HEK293T (cell line): ENCODE data around the gene CRBN.

Source experiments
- CTCF ChIA-PET: fragments of 350-600 bp; formaldehyde crosslinking; extraction: SDS; loops from one replicate; lab custom pipeline; 2021; ENCODE audit warnings: antibody characterized with exemption, inconsistent platforms; lab: Yijun Ruan, JAX
- POLR2A ChIA-PET: fragments of 350-600 bp; formaldehyde crosslinking; extraction: SDS; loops from one replicate; lab custom pipeline; 2020; ENCODE audit warnings: antibody characterized with exemption, inconsistent platforms; lab: Yijun Ruan, JAX
- DNase-seq: peaks from one replicate; pipeline ENCODE4 v3.0.0; 2012; ENCODE audit warnings: mixed read lengths; ENCODE audit errors: extremely low spot score
- ARNT ChIP-seq: fragments of 450-650 bp; IDR thresholded peaks from 2 replicates; pipeline ENCODE4 v1.6.1; 2017; ENCODE audit warnings: mild to moderate bottlenecking
- BHLHE40 ChIP-seq: fragments of 450-650 bp; IDR thresholded peaks from 2 replicates; pipeline ENCODE4 v1.6.1; 2016; ENCODE audit warnings: mild to moderate bottlenecking, moderate library complexity, borderline replicate concordance
- CTBP1 ChIP-seq: fragments of 450-650 bp; IDR thresholded peaks from 2 replicates; pipeline ENCODE4 v1.6.1; 2016; ENCODE audit warnings: borderline replicate concordance
- ELF4 ChIP-seq: fragments of 450-650 bp; IDR thresholded peaks from 2 replicates; pipeline ENCODE4 v1.6.1; 2017; ENCODE audit warnings: antibody characterized with exemption
- FOXA1 ChIP-seq: fragments of 450-650 bp; IDR thresholded peaks from 2 replicates; pipeline ENCODE4 v1.6.1; 2016; ENCODE audit warnings: mild to moderate bottlenecking
- FOXK2 ChIP-seq: fragments of 450-650 bp; IDR thresholded peaks from 2 replicates; pipeline ENCODE4 v1.6.1; 2016; ENCODE audit warnings: mild to moderate bottlenecking
- FOXM1 ChIP-seq: fragments of 450-650 bp; IDR thresholded peaks from 2 replicates; pipeline ENCODE4 v1.6.1; 2017; ENCODE audit warnings: mild to moderate bottlenecking, borderline replicate concordance
- HDGF ChIP-seq: fragments of 450-650 bp; IDR thresholded peaks from 2 replicates; pipeline ENCODE4 v1.6.1; 2017; ENCODE audit warnings: antibody characterized with exemption, borderline replicate concordance
- L3MBTL2 ChIP-seq: fragments of 450-650 bp; conservative IDR thresholded peaks from 2 replicates; pipeline ENCODE4 v1.6.1; 2016; ENCODE audit warnings: mild to moderate bottlenecking
- LEF1 ChIP-seq: fragments of 450-650 bp; IDR thresholded peaks from 2 replicates; pipeline ENCODE4 v1.6.1; 2017; ENCODE audit warnings: mild to moderate bottlenecking, borderline replicate concordance
- NFRKB ChIP-seq: fragments of 450-650 bp; IDR thresholded peaks from 2 replicates; pipeline ENCODE4 v1.6.1; 2016; ENCODE audit warnings: mild to moderate bottlenecking, moderate library complexity
- SP1 ChIP-seq: fragments of 450-650 bp; IDR thresholded peaks from 2 replicates; pipeline ENCODE4 v1.6.1; 2017
- SUZ12 ChIP-seq: fragments of 450-650 bp; IDR thresholded peaks from 2 replicates; pipeline ENCODE4 v1.6.1; 2016; ENCODE audit warnings: mild to moderate bottlenecking
- TARDBP ChIP-seq: fragments of 450-650 bp; IDR thresholded peaks from 2 replicates; pipeline ENCODE4 v1.6.1; 2016
- ZNF384 ChIP-seq: fragments of 450-650 bp; IDR thresholded peaks from 2 replicates; pipeline ENCODE4 v1.6.1; 2016
- TF ChIP-seq, protein P1 (sequence below): fragments of 450-650 bp; IDR thresholded peaks from 2 replicates; pipeline ENCODE4 v1.6.1; 2016

Gene CRBN

DNA sequence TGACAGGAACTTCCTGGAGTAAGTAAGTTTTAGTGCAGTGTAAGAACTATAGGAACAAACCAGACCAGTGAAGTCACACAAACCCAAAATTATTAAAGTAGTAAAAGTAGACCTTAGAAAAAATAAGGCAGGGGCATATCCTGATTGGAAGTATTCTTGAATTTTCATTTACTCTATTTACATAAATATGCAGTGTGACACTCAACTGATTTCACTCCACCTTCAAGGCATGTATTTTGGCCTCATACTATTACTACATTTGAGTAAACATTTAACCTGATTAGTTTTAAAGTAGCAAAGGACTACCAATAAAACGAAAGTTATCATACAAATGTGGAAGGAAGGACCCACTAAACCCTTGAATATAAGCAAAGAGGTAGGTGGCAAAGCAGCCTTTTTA, 29.9 kb downstream of the CRBN start:
- TF ChIP-seq HDGF (no peak), ELF4 (no peak), CTBP1 (no peak), ZNF384 (no peak), FOXM1 (no peak)
- POLR2A ChIA-PET = no interaction called here
- CTCF ChIA-PET = no interaction called here
- DNase-seq = no peak

DNA sequence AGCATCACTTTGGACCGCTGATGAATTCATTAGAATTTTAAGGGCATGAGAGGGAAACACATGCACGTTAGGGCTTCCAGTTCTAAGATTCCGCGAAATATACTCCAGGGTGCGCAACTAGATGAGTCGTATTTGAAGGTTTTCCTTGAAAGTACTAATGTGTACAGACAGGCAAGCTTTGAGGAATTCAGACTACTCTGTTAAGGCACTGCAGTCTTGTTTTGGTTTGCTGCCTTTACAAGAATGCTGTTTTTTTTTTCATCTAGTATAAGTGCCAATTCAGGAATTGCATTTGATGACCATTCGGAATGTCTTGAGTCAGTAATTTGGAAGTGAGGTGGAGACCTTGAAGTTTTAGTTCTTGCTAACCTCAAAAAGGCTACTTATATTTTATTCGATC, 33.7 kb downstream of the CRBN start:
- CTCF ChIA-PET = no interaction called here
- TF ChIP-seq SUZ12 = no peak
- TF ChIP-seq, protein P1, sequence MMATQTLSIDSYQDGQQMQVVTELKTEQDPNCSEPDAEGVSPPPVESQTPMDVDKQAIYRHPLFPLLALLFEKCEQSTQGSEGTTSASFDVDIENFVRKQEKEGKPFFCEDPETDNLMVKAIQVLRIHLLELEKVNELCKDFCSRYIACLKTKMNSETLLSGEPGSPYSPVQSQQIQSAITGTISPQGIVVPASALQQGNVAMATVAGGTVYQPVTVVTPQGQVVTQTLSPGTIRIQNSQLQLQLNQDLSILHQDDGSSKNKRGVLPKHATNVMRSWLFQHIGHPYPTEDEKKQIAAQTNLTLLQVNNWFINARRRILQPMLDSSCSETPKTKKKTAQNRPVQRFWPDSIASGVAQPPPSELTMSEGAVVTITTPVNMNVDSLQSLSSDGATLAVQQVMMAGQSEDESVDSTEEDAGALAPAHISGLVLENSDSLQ = no peak
- no peak for TF ChIP-seq ARNT
- no peak for TF ChIP-seq FOXK2
- TF ChIP-seq L3MBTL2 = no peak
- no peak for TF ChIP-seq LEF1
- no peak for TF ChIP-seq HDGF
- TF ChIP-seq NFRKB = no peak
- no peak for TF ChIP-seq FOXA1
- no peak for TF ChIP-seq FOXM1
- TF ChIP-seq ZNF384 = no peak
- POLR2A ChIA-PET = no interaction called here
- DNase-seq = no peak

DNA sequence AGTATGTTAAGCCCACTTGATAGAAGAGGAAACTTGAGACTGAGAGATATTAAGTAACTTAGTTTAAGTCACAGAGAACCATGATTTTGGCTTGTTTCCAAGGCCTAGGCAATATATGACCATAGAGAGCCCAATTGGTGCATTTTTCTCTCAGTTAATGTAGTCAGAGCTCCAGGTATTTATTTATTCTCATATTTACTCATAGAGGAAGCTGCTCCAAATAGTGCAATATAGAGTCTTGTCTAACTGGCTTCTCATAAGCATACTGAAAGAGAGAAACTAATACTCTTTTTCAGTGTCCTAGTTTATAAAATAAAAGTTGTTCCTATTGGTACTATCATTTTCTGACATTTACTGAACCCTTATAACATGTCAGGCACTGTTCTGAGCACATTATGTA, 37.6 kb downstream of the CRBN start:
- TF ChIP-seq FOXM1 (no peak), ARNT (no peak), L3MBTL2 (no peak), BHLHE40 (no peak), TARDBP (no peak), ELF4 (no peak), ZNF384 (no peak), FOXA1 (no peak), LEF1 (no peak), NFRKB (no peak), SP1 (no peak)
- TF ChIP-seq, protein P1 = no peak
- ChIA-PET CTCF (no interaction called here), POLR2A (no interaction called here)
- DNase-seq = no peak

DNA sequence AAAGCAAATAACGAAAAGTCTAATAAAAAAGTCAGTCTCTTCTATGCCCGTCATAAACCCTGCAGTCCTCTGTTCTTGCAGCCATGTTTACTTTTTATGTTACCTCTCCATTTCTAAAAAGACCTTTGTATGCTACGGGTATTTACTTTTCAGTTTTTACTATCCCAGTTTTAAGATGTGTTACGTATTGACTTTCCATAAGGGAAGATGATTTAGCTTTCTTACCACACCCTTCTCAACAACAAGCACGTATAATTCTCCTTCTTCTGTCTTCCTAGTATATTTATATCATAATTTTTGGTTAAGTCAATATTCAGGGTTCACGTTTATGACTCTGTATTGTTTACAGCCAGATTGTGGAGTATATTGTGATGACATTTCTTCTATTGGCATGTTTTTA, 42.0 kb downstream of the CRBN start:
- DNase-seq = no peak
- TF ChIP-seq NFRKB = no peak
- TF ChIP-seq SUZ12 = no peak
- no peak for TF ChIP-seq ZNF384
- TF ChIP-seq FOXA1 = no peak
- TF ChIP-seq, protein P1 = no peak
- no peak for TF ChIP-seq CTBP1
- no peak for TF ChIP-seq BHLHE40
- TF ChIP-seq LEF1 = no peak
- ChIA-PET POLR2A (no interaction called here), CTCF (no interaction called here)

DNA sequence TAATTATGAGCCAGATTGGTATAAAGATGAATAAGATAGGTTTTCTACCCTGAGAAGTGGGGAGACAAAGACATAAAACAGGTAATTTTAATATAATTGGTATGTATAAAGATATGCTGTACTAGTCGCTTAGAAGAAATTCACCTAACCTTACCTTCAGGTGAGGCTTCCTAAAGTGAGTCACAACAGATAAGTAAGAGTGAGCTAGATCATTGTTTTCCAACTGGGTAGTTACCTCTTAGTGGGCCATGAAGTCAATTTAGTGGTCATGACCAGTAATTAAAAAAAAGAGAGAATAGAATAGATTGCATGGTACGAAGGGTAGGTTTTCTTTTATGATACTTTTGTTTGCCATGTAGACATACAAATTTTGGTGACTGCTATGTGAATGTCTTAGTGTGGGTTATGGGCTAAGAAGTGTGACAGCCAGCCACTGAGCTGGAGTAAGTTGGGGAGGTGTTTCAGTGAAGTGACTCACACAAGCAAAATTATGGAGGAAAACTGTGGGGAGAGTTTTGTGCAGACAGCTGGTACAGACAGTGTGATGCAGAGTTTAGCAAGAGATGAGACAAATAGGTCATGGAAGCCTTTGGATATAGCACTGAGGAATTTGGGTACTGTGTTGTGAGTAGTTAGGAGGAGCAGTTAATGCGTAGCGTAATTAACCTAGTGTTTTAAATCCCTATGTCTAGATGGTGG, 44.6 kb downstream of the CRBN start:
- no peak for DNase-seq
- POLR2A ChIA-PET = no interaction called here
- TF ChIP-seq, protein P1 = no peak
- TF ChIP-seq ZNF384 (no peak), FOXK2 (no peak), NFRKB (no peak), ELF4 (no peak), FOXM1 (no peak), FOXA1 (no peak), SP1 (no peak), LEF1 (no peak), SUZ12 (no peak), ARNT (no peak), HDGF (no peak), L3MBTL2 (no peak)
- CTCF ChIA-PET = no interaction called here

DNA sequence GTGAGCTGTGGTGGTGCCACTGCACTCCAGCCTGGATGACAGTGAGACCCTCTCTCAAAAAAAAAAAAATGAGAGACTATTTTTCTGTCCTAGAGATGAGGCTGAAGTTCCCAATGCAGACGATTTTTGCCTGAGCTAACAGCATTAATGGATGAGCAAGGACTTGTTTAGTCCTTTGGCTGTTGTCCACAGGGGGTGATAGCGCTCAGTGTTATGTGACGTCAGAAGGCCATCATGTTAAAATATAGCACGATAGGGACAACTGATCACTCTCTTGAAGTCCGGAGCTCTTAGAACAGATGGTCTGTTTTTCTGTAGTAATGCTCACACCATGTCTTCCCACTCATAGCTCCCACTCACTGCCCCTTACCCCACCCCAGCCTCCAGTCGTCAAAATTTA, 46.0 kb downstream of the CRBN start:
- CTCF ChIA-PET = no interaction called here
- POLR2A ChIA-PET = no interaction called here
- no peak for DNase-seq
- TF ChIP-seq, protein P1 = no peak
- TF ChIP-seq TARDBP (no peak), HDGF (no peak), BHLHE40 (no peak), SP1 (no peak), FOXM1 (no peak), CTBP1 (no peak), FOXA1 (no peak), L3MBTL2 (no peak), LEF1 (no peak), SUZ12 (no peak), NFRKB (no peak)
